ENCODE measurements around the gene RAB5A.

GRCh38 chr3:19901337-19901736 lies 45.6 kb upstream of the RAB5A start:
- TF ChIP-seq CTCF (IDR thresholded peaks at IDR 0.05 in 8 of 11, conservative IDR thresholded peaks at IDR 0.05 in 3 of 11) (no peak), POLR2A (IDR thresholded peaks at IDR 0.05) (no peak)

Measured in spleen (tissue), 7 donors.